Stomach smooth muscle (tissue), 2 donors: ENCODE data around the gene PPARA.

Source experiments
- H3K27ac ChIP-seq: one replicate; pipeline ENCODE4 v1.7.0; 2013; ENCODE audit warnings: mild to moderate bottlenecking, low read length, inconsistent platforms
- H3K27me3 ChIP-seq, 2 donors: one replicate each; pipeline ENCODE4 v1.7.0; 2013; ENCODE audit warnings: low read length in 2 of 2; ENCODE audit not compliant: insufficient read depth in 2 of 2, control insufficient read depth in 1 of 2
- H3K36me3 ChIP-seq, 2 donors: one replicate each; pipeline ENCODE4 v1.7.0; 2013; ENCODE audit warnings: low read length in 2 of 2; ENCODE audit not compliant: control insufficient read depth in 2 of 2, insufficient read depth in 2 of 2
- H3K4me1 ChIP-seq: one replicate; pipeline ENCODE4 v1.7.0; 2013; ENCODE audit warnings: low read length; ENCODE audit not compliant: control insufficient read depth, insufficient read depth
- H3K4me3 ChIP-seq, 2 donors: one replicate each; pipeline ENCODE4 v1.7.0; 2013; ENCODE audit warnings: low read length in 2 of 2
- H3K9ac ChIP-seq, 2 donors: one replicate each; pipeline ENCODE4 v1.7.0; 2013; ENCODE audit warnings: low read length in 2 of 2, mild to moderate bottlenecking in 1 of 2
- H3K9me3 ChIP-seq, 2 donors: one replicate each; pipeline ENCODE4 v1.7.0; 2013; ENCODE audit warnings: low read length in 2 of 2; ENCODE audit not compliant: control insufficient read depth in 2 of 2
- donor health status: healthy.
- donor health status: Pancreatic carcinoma.

The PPARA gene

GRCh38 chr22:46238541-46238940, 88.2 kb downstream of the PPARA start:
- H3K9me3 ChIP-seq = no peaks in the 10 kb centered on the region
- H3K9ac ChIP-seq = peak overlapping the region; percentile 19 to 36
- H3K27me3 ChIP-seq = no peaks in the 10 kb centered on the region
- H3K4me1 ChIP-seq = peaks cover 42% of the 10 kb centered on the region
- peaks cover 0 to 5% of the 10 kb centered on the region in 2 donors for H3K36me3 ChIP-seq
- H3K4me3 ChIP-seq = peak overlapping the region; percentile 1 to 22
- H3K27ac ChIP-seq = peak overlapping the region; percentile 85

- peak overlapping the region; percentile 85 for H3K27ac ChIP-seq
- peaks cover 35% of the 10 kb centered on the region for H3K4me1 ChIP-seq
- H3K9ac ChIP-seq = peak overlapping the region in 1 of 2 donors; percentile 36
- peaks cover 5 to 10% of the 10 kb centered on the region in 2 donors for H3K36me3 ChIP-seq
- no peaks in the 10 kb centered on the region for H3K9me3 ChIP-seq
- no peak overlapping the region for H3K4me3 ChIP-seq
- no peaks in the 10 kb centered on the region for H3K27me3 ChIP-seq
Observed at GRCh38 chr22:46239261-46240048, 89.1 kb downstream of the PPARA start.

GRCh38 chr22:46240073-46240472, 89.7 kb downstream of the PPARA start:
- Histone ChIP-seq H3K27ac (peak overlapping the region; percentile 55), H3K36me3 (peaks cover 9 to 13% of the 10 kb centered on the region in 2 donors), H3K4me3 (no peak overlapping the region), H3K9me3 (no peaks in the 10 kb centered on the region), H3K27me3 (no peaks in the 10 kb centered on the region), H3K9ac (no peak overlapping the region), H3K4me1 (peaks cover 35% of the 10 kb centered on the region)

GRCh38 chr22:46240506-46240905, 90.2 kb downstream of the PPARA start:
- Histone ChIP-seq H3K27me3 (no peaks in the 10 kb centered on the region), H3K9ac (no peak overlapping the region), H3K9me3 (no peaks in the 10 kb centered on the region), H3K4me3 (no peak overlapping the region), H3K36me3 (peaks cover 9 to 10% of the 10 kb centered on the region in 2 donors), H3K4me1 (peaks cover 39% of the 10 kb centered on the region), H3K27ac (peak overlapping the region; percentile 55)

GRCh38 chr22:46240907-46241306, 90.6 kb downstream of the PPARA start:
- Histone ChIP-seq H3K27ac (no peak overlapping the region), H3K4me1 (peaks cover 43% of the 10 kb centered on the region), H3K4me3 (no peak overlapping the region), H3K27me3 (no peaks in the 10 kb centered on the region), H3K9me3 (no peaks in the 10 kb centered on the region), H3K9ac (no peak overlapping the region), H3K36me3 (peaks cover 9 to 10% of the 10 kb centered on the region in 2 donors)

- Histone ChIP-seq H3K4me1 (peaks cover 42% of the 10 kb centered on the region), H3K27me3 (no peaks in the 10 kb centered on the region), H3K27ac (no peak overlapping the region), H3K4me3 (no peak overlapping the region), H3K9me3 (no peaks in the 10 kb centered on the region), H3K9ac (no peak overlapping the region), H3K36me3 (peaks cover 9 to 11% of the 10 kb centered on the region in 2 donors)
Observed at GRCh38 chr22:46241396-46242007, 91.2 kb downstream of the PPARA start.

GRCh38 chr22:46242076-46242475, 91.8 kb downstream of the PPARA start:
- Histone ChIP-seq H3K27me3 (no peaks in the 10 kb centered on the region), H3K27ac (no peak overlapping the region), H3K9me3 (no peaks in the 10 kb centered on the region), H3K4me3 (no peak overlapping the region), H3K4me1 (peaks cover 41% of the 10 kb centered on the region), H3K36me3 (peaks cover 9 to 11% of the 10 kb centered on the region in 2 donors), H3K9ac (no peak overlapping the region)

- Histone ChIP-seq H3K27ac (peak overlapping the region; percentile 24), H3K9ac (no peak overlapping the region), H3K36me3 (peaks cover 9 to 11% of the 10 kb centered on the region in 2 donors), H3K9me3 (no peaks in the 10 kb centered on the region), H3K27me3 (no peaks in the 10 kb centered on the region), H3K4me1 (peaks cover 31% of the 10 kb centered on the region), H3K4me3 (no peak overlapping the region)
Observed at GRCh38 chr22:46244771-46245170, 94.4 kb downstream of the PPARA start.

- H3K9me3 ChIP-seq = no peaks in the 10 kb centered on the region
- H3K4me1 ChIP-seq = peaks cover 26% of the 10 kb centered on the region
- H3K9ac ChIP-seq = no peak overlapping the region
- H3K27me3 ChIP-seq = no peaks in the 10 kb centered on the region
- H3K4me3 ChIP-seq = peak overlapping the region in 1 of 2 donors; percentile 40
- peak overlapping the region; percentile 24 for H3K27ac ChIP-seq
- peaks cover 9 to 11% of the 10 kb centered on the region in 2 donors for H3K36me3 ChIP-seq
Observed at GRCh38 chr22:46245511-46245910, 95.2 kb downstream of the PPARA start.

- peaks cover 9% of the 10 kb centered on the region in 2 donors for H3K36me3 ChIP-seq
- no peaks in the 10 kb centered on the region for H3K9me3 ChIP-seq
- no peaks in the 10 kb centered on the region for H3K27me3 ChIP-seq
- H3K27ac ChIP-seq = no peak overlapping the region
- peaks cover 30% of the 10 kb centered on the region for H3K4me1 ChIP-seq
- no peak overlapping the region for H3K4me3 ChIP-seq
- no peak overlapping the region for H3K9ac ChIP-seq
Observed at GRCh38 chr22:46246178-46246577, 95.9 kb downstream of the PPARA start.
